ENCODE data around the gene PDZD8. TPM values are rescaled to one million over a fixed set of nuclear protein-coding genes. Genes with fewer than 3 reads are reported as not detected.

The PDZD8 gene
- total and polyA plus RNA-seq, 2 donors from 2014 or later: 7.4 to 41.9 TPM

GRCh38 chr10:117268258-117268657 is 107.0 kb downstream of the PDZD8 start:
- Histone ChIP-seq H3K9ac (ENCODE audit: low read length in 3 of 3) (no peak overlapping the region), H3K4me3 (ENCODE audit: low read length in 3 of 3) (no peak overlapping the region), H3K27me3 (ENCODE audit: control insufficient read depth, insufficient read depth, low read length) (no peaks in the 10 kb centered on the region), H3K4me1 (ENCODE audit: control insufficient read depth in 2 of 3, insufficient read depth in 2 of 3, low read depth in 1 of 3, low read length in 3 of 3) (no peaks in the 10 kb centered on the region), H3K36me3 (ENCODE audit: control insufficient read depth in 2 of 3, insufficient read depth in 3 of 3, low read length in 3 of 3) (no peaks in the 10 kb centered on the region), H3K9me3 (ENCODE audit: control insufficient read depth in 2 of 3, insufficient read depth in 1 of 3, low read length in 3 of 3) (peaks cover 0 to 3% (median 0%) of the 10 kb centered on the region in 3 donors), H3K27ac (ENCODE audit: low read depth in 2 of 2, low read length in 2 of 2) (no peak overlapping the region)
- intact Hi-C loops (cut with DNase I): no loop called here
- FAIRE-seq: no peak
- TF ChIP-seq CTCF (IDR thresholded peaks at IDR 0.05; ENCODE audit: borderline replicate concordance, extremely low read depth, insufficient read depth): no peak
- DNase-seq: no peak

GRCh38 chr10:117266812-117267211 is 108.4 kb downstream of the PDZD8 start:
- Histone ChIP-seq H3K27me3 (ENCODE audit: control insufficient read depth, insufficient read depth, low read length) (no peaks in the 10 kb centered on the region), H3K36me3 (ENCODE audit: control insufficient read depth in 2 of 3, insufficient read depth in 3 of 3, low read length in 3 of 3) (no peaks in the 10 kb centered on the region), H3K4me3 (ENCODE audit: low read length in 3 of 3) (no peak overlapping the region), H3K9me3 (ENCODE audit: control insufficient read depth in 2 of 3, insufficient read depth in 1 of 3, low read length in 3 of 3) (peaks cover 0 to 3% (median 0%) of the 10 kb centered on the region in 3 donors), H3K27ac (ENCODE audit: low read depth in 2 of 2, low read length in 2 of 2) (no peak overlapping the region), H3K4me1 (ENCODE audit: control insufficient read depth in 2 of 3, insufficient read depth in 2 of 3, low read depth in 1 of 3, low read length in 3 of 3) (no peaks in the 10 kb centered on the region), H3K9ac (ENCODE audit: low read length in 3 of 3) (no peak overlapping the region)
- TF ChIP-seq CTCF (IDR thresholded peaks at IDR 0.05; ENCODE audit: borderline replicate concordance, extremely low read depth, insufficient read depth): no peak
- no peak for FAIRE-seq
- DNase-seq: no peak
- intact Hi-C loops (cut with DNase I): no loop called here

- DNase-seq (no peak), FAIRE-seq (no peak)
- H3K36me3 ChIP-seq (ENCODE audit: control insufficient read depth in 2 of 3, insufficient read depth in 3 of 3, low read length in 3 of 3): no peaks in the 10 kb centered on the region
- H3K27me3 ChIP-seq (ENCODE audit: control insufficient read depth, insufficient read depth, low read length): no peaks in the 10 kb centered on the region
- H3K4me3 ChIP-seq (ENCODE audit: low read length in 3 of 3): no peak overlapping the region
- no peaks in the 10 kb centered on the region for H3K4me1 ChIP-seq (ENCODE audit: control insufficient read depth in 2 of 3, insufficient read depth in 2 of 3, low read depth in 1 of 3, low read length in 3 of 3)
- H3K9me3 ChIP-seq (ENCODE audit: control insufficient read depth in 2 of 3, insufficient read depth in 1 of 3, low read length in 3 of 3): peaks cover 0 to 3% (median 0%) of the 10 kb centered on the region in 3 donors
- TF ChIP-seq CTCF (IDR thresholded peaks at IDR 0.05; ENCODE audit: borderline replicate concordance, extremely low read depth, insufficient read depth): no peak
- no peak overlapping the region for H3K27ac ChIP-seq (ENCODE audit: low read depth in 2 of 2, low read length in 2 of 2)
- no peak overlapping the region for H3K9ac ChIP-seq (ENCODE audit: low read length in 3 of 3)
- intact Hi-C loops (cut with DNase I): no loop called here
These were observed 108.8 kb downstream of the PDZD8 start for GRCh38 chr10:117266400-117266799.

- Histone ChIP-seq H3K9ac (ENCODE audit: low read length in 3 of 3) (no peak overlapping the region), H3K4me3 (ENCODE audit: low read length in 3 of 3) (no peak overlapping the region), H3K27me3 (ENCODE audit: control insufficient read depth, insufficient read depth, low read length) (no peaks in the 10 kb centered on the region), H3K27ac (ENCODE audit: low read depth in 2 of 2, low read length in 2 of 2) (no peak overlapping the region), H3K36me3 (ENCODE audit: control insufficient read depth in 2 of 3, insufficient read depth in 3 of 3, low read length in 3 of 3) (no peaks in the 10 kb centered on the region), H3K9me3 (ENCODE audit: control insufficient read depth in 2 of 3, insufficient read depth in 1 of 3, low read length in 3 of 3) (peaks cover 0 to 3% (median 0%) of the 10 kb centered on the region in 3 donors), H3K4me1 (ENCODE audit: control insufficient read depth in 2 of 3, insufficient read depth in 2 of 3, low read depth in 1 of 3, low read length in 3 of 3) (peaks cover 0 to 2% (median 0%) of the 10 kb centered on the region in 3 donors)
- intact Hi-C loops (cut with DNase I): no loop called here
- no peak for FAIRE-seq
- TF ChIP-seq CTCF (IDR thresholded peaks at IDR 0.05; ENCODE audit: borderline replicate concordance, extremely low read depth, insufficient read depth): no peak
- DNase-seq: no peak
These were observed 110.5 kb downstream of the PDZD8 start for GRCh38 chr10:117264782-117265181.

All from kidney (tissue), 14 donors.